Measurements from ENCODE around the gene CD58. TPM values are rescaled to one million over a fixed set of nuclear protein-coding genes. Genes with fewer than 3 reads are reported as not detected.

CD58 gene
- total RNA-seq, 4 donors from 2014 or later, result 20.3 to 23.4 (median 21.7) TPM

- WGBS, result 82% methylated on average over 5 of the region's 5 CpGs
- H3K4me1 ChIP-seq, result peaks cover 5 to 19% (median 8%) of the 10 kb centered on the region in 4 donors
- no peak for DNase-seq (ENCODE audit: extremely low spot score)
- no peaks in the 10 kb centered on the region for H3K9me3 ChIP-seq
- H3K4me3 ChIP-seq, result no peak overlapping the region
- H3K27ac ChIP-seq (replicated peaks in 1 of 4), result no peak overlapping the region
- intact Hi-C loops (cut with DNase I), result no loop called here
- H3K36me3 ChIP-seq, result no peaks in the 10 kb centered on the region
- TF ChIP-seq POLR2A (IDR thresholded peaks at IDR 0.05; ENCODE audit: low read depth), result no peak
- no peak for TF ChIP-seq CTCF (IDR thresholded peaks at IDR 0.05)
- TF ChIP-seq POLR2AphosphoS5 (IDR thresholded peaks at IDR 0.05), result no peak
- no peak for TF ChIP-seq EP300 (IDR thresholded peaks at IDR 0.05)
- H3K27me3 ChIP-seq, result peaks cover 0 to 4% (median 0%) of the 10 kb centered on the region in 4 donors
These were observed 81.6 kb downstream of the CD58 start for GRCh38 chr1:116489231-116489697.

- peaks cover 0 to 4% (median 0%) of the 10 kb centered on the region in 4 donors for H3K27me3 ChIP-seq
- TF ChIP-seq CTCF (IDR thresholded peaks at IDR 0.05) (no peak), EP300 (IDR thresholded peaks at IDR 0.05) (no peak), POLR2A (IDR thresholded peaks at IDR 0.05; ENCODE audit: low read depth) (no peak), POLR2AphosphoS5 (IDR thresholded peaks at IDR 0.05) (no peak)
- intact Hi-C loops (cut with DNase I), result no loop called here
These were observed 82.8 kb downstream of the CD58 start for GRCh38 chr1:116488071-116488470.

DNA sequence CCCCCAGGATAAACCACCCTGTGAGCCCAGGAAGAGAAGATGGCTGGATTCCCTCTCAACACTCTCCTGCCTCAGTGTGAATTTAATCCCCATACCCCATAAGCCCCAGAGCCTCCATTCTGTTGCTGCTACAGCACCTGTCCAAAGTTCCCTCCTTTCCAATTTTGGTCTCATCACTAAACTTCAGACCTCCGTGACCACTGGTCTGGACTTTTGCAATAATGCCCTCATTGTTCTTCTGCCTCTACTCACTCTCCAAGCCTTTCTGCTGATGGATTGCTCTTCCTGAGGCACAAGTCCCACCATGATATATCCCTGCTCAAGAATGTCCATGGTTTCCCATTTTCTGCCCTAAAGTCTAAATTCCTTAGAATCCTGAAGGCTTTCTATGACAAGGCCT, 83.2 kb downstream of the CD58 start:
- 81% methylated on average over 1 of the region's 1 CpG for WGBS
- Histone ChIP-seq H3K27ac (replicated peaks in 1 of 4) (no peak overlapping the region), H3K27me3 (peaks cover 0 to 4% (median 0%) of the 10 kb centered on the region in 4 donors), H3K9me3 (no peaks in the 10 kb centered on the region), H3K4me1 (peaks cover 5 to 25% (median 8%) of the 10 kb centered on the region in 4 donors), H3K4me3 (no peak overlapping the region), H3K36me3 (no peaks in the 10 kb centered on the region)
- TF ChIP-seq CTCF (IDR thresholded peaks at IDR 0.05) (no peak), EP300 (IDR thresholded peaks at IDR 0.05) (no peak), POLR2A (IDR thresholded peaks at IDR 0.05; ENCODE audit: low read depth) (no peak), POLR2AphosphoS5 (IDR thresholded peaks at IDR 0.05) (no peak)
- intact Hi-C loops (cut with DNase I), result no loop called here
- DNase-seq (ENCODE audit: extremely low spot score), result no peak

More at GRCh38 chr1:116488071-116488470, 82.8 kb downstream of the CD58 start:
- WGBS, result 69% methylated on average over 4 of the region's 4 CpGs
- Histone ChIP-seq H3K36me3 (no peaks in the 10 kb centered on the region), H3K27ac (replicated peaks in 1 of 4) (no peak overlapping the region), H3K4me3 (no peak overlapping the region), H3K4me1 (peaks cover 5 to 25% (median 8%) of the 10 kb centered on the region in 4 donors), H3K9me3 (no peaks in the 10 kb centered on the region)
- DNase-seq (ENCODE audit: extremely low spot score), result no peak

GRCh38 chr1:116487031-116487430, 83.8 kb downstream of the CD58 start:
- Histone ChIP-seq H3K27me3 (peaks cover 0 to 4% (median 0%) of the 10 kb centered on the region in 4 donors), H3K9me3 (no peaks in the 10 kb centered on the region), H3K27ac (replicated peaks in 1 of 4) (no peak overlapping the region), H3K4me3 (no peak overlapping the region), H3K4me1 (peaks cover 5 to 25% (median 8%) of the 10 kb centered on the region in 4 donors), H3K36me3 (no peaks in the 10 kb centered on the region)
- DNase-seq (ENCODE audit: extremely low spot score), result no peak
- intact Hi-C loops (cut with DNase I), result no loop called here
- TF ChIP-seq POLR2A (IDR thresholded peaks at IDR 0.05; ENCODE audit: low read depth) (no peak), CTCF (IDR thresholded peaks at IDR 0.05) (no peak), POLR2AphosphoS5 (IDR thresholded peaks at IDR 0.05) (no peak), EP300 (IDR thresholded peaks at IDR 0.05) (no peak)

GRCh38 chr1:116486424-116486823, 84.4 kb downstream of the CD58 start:
- H3K4me3 ChIP-seq, result no peak overlapping the region
- no peaks in the 10 kb centered on the region for H3K9me3 ChIP-seq
- no peaks in the 10 kb centered on the region for H3K36me3 ChIP-seq
- H3K27ac ChIP-seq (replicated peaks in 1 of 4), result no peak overlapping the region
- TF ChIP-seq EP300 (IDR thresholded peaks at IDR 0.05) (no peak), POLR2AphosphoS5 (IDR thresholded peaks at IDR 0.05) (no peak)
- no peak for DNase-seq (ENCODE audit: extremely low spot score)
- peaks cover 5 to 25% (median 8%) of the 10 kb centered on the region in 4 donors for H3K4me1 ChIP-seq
- 70% methylated on average over 3 of the region's 3 CpGs for WGBS
- intact Hi-C loops (cut with DNase I), result no loop called here
- peaks cover 0 to 4% (median 0%) of the 10 kb centered on the region in 4 donors for H3K27me3 ChIP-seq
